Fibroblast of skin of right biceps (primary cell): ENCODE data around the gene AMOTL2.

Source experiments
- DNase-seq: peaks from one replicate; pipeline ENCODE4 v3.0.0-alpha.2; 2013

The AMOTL2 gene

GRCh38 chr3:134351427-134351826 lies 22.8 kb downstream of the AMOTL2 start:
- no peak for DNase-seq

- no peak for DNase-seq
Measured at GRCh38 chr3:134350861-134351311, 23.4 kb downstream of the AMOTL2 start.

- no peak for DNase-seq
Measured at GRCh38 chr3:134350266-134350665, 24.0 kb downstream of the AMOTL2 start.

- peak; percentile 79 for DNase-seq
Measured at GRCh38 chr3:134348524-134348923, 25.7 kb downstream of the AMOTL2 start.

GRCh38 chr3:134347551-134347950 lies 26.7 kb downstream of the AMOTL2 start:
- DNase-seq: no peak

- no peak for DNase-seq
Measured at GRCh38 chr3:134346744-134347143, 27.5 kb downstream of the AMOTL2 start.

GRCh38 chr3:134345202-134345601 lies 29.0 kb downstream of the AMOTL2 start:
- no peak for DNase-seq

- no peak for DNase-seq
Measured at GRCh38 chr3:134344560-134344959, 29.7 kb downstream of the AMOTL2 start.

- no peak for DNase-seq
Measured at GRCh38 chr3:134342259-134342658, 32.0 kb downstream of the AMOTL2 start.

GRCh38 chr3:134341389-134341788 lies 32.9 kb downstream of the AMOTL2 start:
- no peak for DNase-seq

- no peak for DNase-seq
Measured at GRCh38 chr3:134340982-134341365, 33.3 kb downstream of the AMOTL2 start.

- no peak for DNase-seq
Measured at GRCh38 chr3:134340362-134340981, 33.8 kb downstream of the AMOTL2 start.

- DNase-seq: no peak
Measured at GRCh38 chr3:134339913-134340312, 34.3 kb downstream of the AMOTL2 start.

GRCh38 chr3:134339331-134339730 lies 34.9 kb downstream of the AMOTL2 start:
- no peak for DNase-seq

GRCh38 chr3:134338516-134339261 lies 35.6 kb downstream of the AMOTL2 start:
- DNase-seq: no peak

GRCh38 chr3:134338201-134338512 lies 36.1 kb downstream of the AMOTL2 start:
- no peak for DNase-seq

GRCh38 chr3:134337511-134338200 lies 36.6 kb downstream of the AMOTL2 start:
- no peak for DNase-seq

GRCh38 chr3:134337071-134337482 lies 37.2 kb downstream of the AMOTL2 start:
- DNase-seq: no peak

- peak; percentile 79 for DNase-seq
Measured at GRCh38 chr3:134336587-134336986, 37.7 kb downstream of the AMOTL2 start.

- no peak for DNase-seq
Measured at GRCh38 chr3:134334901-134335280, 39.4 kb downstream of the AMOTL2 start.

GRCh38 chr3:134334231-134334900 lies 39.9 kb downstream of the AMOTL2 start:
- peak; percentile 62 for DNase-seq

- peak; percentile 91 for DNase-seq
Measured at GRCh38 chr3:134333522-134334181, 40.6 kb downstream of the AMOTL2 start.

- no peak for DNase-seq
Measured at GRCh38 chr3:134332344-134332743, 41.9 kb downstream of the AMOTL2 start.
